ENCODE results near the gene LHPP. TPM values are rescaled to one million over a fixed set of nuclear protein-coding genes. Genes with fewer than 3 reads are reported as not detected.

LHPP gene
- total RNA-seq, 1 donor from 2014 or later: 4.1 TPM

- no peak for DNase-seq (ENCODE audit: low read depth in 2 of 2)
Observed at GRCh38 chr10:124447751-124448466, 13.7 kb upstream of the LHPP start.

DNA sequence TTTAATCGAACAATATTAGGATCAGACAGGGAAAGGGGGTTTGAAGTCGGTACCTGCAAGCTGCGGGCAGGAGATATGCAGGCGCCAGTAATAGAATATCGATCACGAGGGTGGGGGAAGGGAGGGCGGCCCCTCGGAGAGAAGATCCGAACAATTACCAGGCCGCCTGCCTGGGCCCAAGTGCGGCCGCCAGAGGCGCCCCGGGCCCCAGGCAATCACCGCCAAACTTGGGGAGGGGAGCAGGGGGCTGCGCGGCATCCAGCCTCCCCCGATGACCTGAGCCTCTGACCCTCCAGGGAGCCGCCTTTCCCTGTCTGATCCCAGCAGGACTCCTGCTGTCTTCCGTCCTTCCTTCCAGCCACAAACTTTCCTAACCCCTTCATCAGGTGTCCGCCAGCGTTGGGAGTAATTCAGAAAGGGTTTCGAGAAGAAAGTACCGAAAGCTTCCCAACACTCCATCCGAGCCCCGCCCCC is 12.9 kb upstream of the LHPP start:
- DNase-seq (ENCODE audit: low read depth in 2 of 2): no peak

DNA sequence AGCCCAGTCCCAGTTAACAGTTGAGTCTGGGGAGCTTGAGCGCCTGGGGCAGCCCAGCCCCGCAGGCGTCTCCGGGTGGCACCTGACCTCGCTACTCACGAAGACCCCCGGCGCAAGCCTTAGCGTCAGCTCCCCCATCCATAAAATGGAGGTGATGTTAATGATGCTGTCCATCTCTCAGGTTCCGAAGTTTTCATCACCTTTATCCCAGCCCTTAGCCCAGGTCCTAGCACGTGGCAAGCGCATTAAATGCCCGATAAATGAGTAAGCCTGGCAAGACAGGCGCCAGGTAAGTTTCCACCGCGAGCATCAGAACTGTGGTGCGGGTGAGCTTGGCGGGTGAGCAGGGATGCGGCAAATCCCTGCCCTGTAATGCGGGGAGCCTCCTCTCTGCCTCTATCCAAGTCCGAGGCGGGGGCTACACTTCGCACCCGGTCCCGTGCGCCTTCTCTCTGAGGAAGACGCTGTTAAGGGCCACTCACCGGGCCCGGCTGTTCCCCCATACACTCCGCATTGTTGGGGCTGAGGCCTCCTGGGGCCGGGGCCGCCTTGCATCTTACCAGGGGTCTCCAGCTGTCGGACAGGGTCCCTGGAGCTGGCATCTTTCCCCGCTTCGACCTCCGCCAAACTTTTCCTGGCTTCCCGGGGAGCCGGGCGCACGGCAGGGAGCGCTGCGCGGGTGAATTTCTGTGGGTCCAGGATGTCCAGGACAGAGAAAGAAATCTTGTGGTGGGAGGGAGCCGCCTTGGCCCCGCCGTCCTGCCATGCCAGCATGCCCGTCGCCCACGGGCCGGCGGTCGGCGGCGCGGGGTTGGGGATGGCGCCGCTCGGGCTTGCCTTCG is 12.2 kb upstream of the LHPP start:
- DNase-seq (ENCODE audit: low read depth in 2 of 2): no peak

- no peak for DNase-seq (ENCODE audit: low read depth in 2 of 2)
Observed at GRCh38 chr10:124450012-124450782, 11.4 kb upstream of the LHPP start, which contains the start of gene NKX1-2. Gene NKX1-2, minus strand, starts transcription at chr10:124450035. Its CDS starts 92 bp downstream, at chr10:124449943.

DNA sequence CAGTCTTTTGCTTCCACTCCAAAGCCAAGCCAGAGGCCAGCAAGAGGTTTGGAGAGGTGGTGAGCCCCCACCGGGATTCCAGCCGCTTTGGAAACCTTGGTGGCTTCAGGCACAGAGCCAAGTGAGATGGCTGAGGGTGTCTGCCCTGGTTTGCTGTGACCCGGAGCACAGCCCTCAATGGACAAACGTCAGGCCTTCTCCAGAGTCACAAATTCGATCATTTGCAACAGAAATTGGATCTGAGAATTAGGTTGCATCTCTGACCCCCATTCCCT is 10.9 kb upstream of the LHPP start:
- DNase-seq (ENCODE audit: low read depth in 2 of 2): no peak

GRCh38 chr10:124451276-124451675 is 10.3 kb upstream of the LHPP start:
- no peak for DNase-seq (ENCODE audit: low read depth in 2 of 2)

- no peak for DNase-seq (ENCODE audit: low read depth in 2 of 2)
Observed at GRCh38 chr10:124453960-124454610, 7.5 kb upstream of the LHPP start.

DNA sequence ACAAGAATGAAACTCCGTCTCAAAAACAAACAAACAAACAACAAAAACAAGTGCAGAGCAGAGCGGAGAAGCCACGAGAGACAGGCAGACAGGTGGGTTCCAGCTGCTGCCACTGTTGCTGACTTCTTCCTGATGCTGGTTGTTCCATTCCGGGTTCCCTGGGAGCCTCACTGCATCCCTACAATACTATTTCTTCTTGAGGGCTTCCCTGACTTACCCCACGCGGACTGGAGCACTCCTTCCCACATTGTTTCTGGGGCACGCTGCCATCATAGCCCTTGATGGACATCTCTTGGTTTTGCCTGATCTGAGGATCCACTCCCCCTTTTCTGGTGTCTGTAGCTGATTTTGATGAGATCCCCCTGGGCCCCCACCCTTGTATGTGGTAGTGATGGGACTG is 6.2 kb upstream of the LHPP start:
- DNase-seq (ENCODE audit: low read depth in 2 of 2): no peak

- no peak for DNase-seq (ENCODE audit: low read depth in 2 of 2)
Observed at GRCh38 chr10:124458473-124458872, 3.1 kb upstream of the LHPP start.

DNA sequence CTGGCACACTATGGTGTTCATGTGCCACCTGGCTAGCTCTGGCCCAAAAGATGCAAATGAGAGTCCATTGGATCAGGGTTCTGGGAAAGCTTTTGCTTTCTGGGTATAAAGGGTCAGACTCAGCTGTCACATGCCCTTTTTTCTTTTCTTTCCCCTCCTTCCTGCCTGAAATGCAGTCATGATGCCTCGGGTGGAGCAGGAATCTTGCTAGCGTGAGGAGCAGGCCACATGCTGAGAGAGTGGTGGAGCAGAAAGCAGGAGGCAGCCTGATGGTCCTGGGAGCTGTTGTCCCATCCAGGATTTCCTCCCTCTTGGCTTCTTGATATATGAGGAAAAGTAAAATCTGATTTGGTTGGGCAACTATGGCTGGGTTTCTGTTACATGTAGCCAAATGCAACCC is 2.7 kb upstream of the LHPP start:
- no peak for DNase-seq (ENCODE audit: low read depth in 2 of 2)

- DNase-seq (ENCODE audit: low read depth in 2 of 2): no peak
Observed at GRCh38 chr10:124459395-124459794, 2.2 kb upstream of the LHPP start.

GRCh38 chr10:124460144-124460543 is 1.5 kb upstream of the LHPP start:
- DNase-seq (ENCODE audit: low read depth in 2 of 2): no peak

DNA sequence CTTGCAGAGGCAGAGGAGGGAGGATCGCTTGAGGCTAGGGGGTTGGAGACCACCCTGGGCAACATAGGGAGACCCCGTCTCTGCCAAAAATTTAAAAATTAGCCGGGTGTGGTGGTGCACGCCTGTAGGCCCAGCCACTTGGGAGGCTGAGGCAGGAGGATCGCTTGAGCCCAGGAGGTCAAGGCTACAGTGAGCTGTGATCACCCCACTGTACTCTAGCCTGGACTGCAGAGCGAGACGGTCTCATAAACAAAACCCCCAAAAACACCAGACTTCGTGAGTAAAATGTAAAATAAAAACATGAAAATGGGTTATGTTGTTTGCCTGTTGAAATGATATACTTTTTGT is 699 bp downstream of the LHPP start:
- DNase-seq (ENCODE audit: low read depth in 2 of 2): no peak

DNA sequence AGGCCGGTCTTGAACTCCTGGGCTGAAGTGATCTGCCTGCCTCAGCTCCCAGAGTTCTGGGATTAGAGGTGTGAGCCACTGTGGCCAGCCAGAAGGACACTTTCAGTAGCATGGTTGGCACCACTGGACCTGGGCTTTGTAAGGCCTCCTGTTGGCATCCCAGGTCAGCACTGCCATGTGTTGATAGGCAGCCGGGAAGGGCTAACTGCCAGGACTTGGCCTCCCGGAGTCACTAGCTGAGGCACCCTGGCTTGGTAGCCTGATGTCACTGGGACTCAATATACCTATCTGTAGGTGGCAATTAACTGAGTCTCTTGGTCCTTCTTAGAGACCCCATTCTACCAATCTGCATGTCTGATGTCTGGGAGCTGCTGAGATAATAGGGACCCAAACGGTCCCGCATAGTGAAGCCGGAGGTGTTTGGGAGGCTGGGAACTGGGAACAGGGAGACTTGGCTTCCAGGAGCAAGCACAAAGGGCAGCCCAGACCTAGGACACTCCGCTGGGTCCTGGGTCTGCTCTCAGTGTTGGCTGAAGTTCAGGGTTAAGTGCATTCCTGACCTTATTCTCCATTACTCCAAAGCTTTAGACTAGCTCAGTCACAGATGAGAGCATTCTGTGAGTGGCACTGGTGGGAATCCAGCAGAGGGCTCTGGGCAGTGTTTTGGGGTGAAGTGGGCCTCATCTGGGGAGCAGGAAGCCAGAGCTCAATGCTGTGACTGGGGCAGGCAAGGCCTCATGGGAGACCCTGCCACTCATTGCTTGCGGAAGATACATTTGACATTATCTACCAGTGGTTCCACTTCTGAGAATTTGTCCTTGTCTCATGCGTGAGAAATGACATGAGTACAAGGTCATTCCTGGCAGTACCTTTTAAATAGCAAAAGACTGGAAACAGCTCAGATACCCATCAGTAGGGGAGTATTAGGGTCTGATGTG is 2.7 kb downstream of the LHPP start:
- DNase-seq (ENCODE audit: low read depth in 2 of 2): no peak

GRCh38 chr10:124465003-124465776 is 3.6 kb downstream of the LHPP start:
- no peak for DNase-seq (ENCODE audit: low read depth in 2 of 2)

- no peak for DNase-seq (ENCODE audit: low read depth in 2 of 2)
Observed at GRCh38 chr10:124465777-124466488, 4.3 kb downstream of the LHPP start.

DNA sequence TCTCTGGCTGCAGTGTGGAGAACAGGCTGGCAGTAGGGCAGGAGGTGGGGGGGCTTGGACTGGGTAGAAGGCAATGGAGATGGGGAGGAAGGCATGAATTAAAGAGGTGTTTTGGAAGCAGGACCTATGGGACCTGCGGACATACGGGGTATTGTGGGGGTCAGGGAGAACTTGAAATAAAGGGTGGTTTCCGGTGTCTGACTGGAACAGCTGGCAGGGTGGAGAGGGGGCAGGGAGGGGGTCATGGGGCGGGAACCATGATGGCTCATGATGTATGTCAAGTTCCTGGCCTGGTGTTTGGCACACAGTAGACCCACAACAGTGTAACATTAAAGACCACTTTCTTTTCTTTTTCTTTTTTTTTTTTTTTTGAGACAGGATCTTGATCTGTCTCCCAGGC is 5.5 kb downstream of the LHPP start:
- no peak for DNase-seq (ENCODE audit: low read depth in 2 of 2)

- no peak for DNase-seq (ENCODE audit: low read depth in 2 of 2)
Observed at GRCh38 chr10:124468624-124469023, 7.0 kb downstream of the LHPP start.

GRCh38 chr10:124469956-124470484 is 8.4 kb downstream of the LHPP start:
- DNase-seq (ENCODE audit: low read depth in 2 of 2): no peak
